Testis (tissue), 2 donors: ENCODE results near the gene PGM2L1.

Source experiments
- CTCF ChIP-seq, 3 experiments: fragments of 450-650 bp in 2 of 3; fragments of 200-600 bp in 1 of 3; sonication (generic) in 1 of 3; IDR thresholded peaks; one replicate each; pipeline ENCODE4 v1.5.1; 2016 to 2019; ENCODE audit warnings: antibody characterized with exemption in 3 of 3, mild to moderate bottlenecking in 2 of 3, moderate library complexity in 1 of 3
- POLR2A ChIP-seq: fragments of 450-650 bp; IDR thresholded peaks from one replicate; pipeline ENCODE4 v1.6.1; 2017; ENCODE audit warnings: antibody characterized with exemption, mild to moderate bottlenecking, moderate library complexity

GRCh38 chr11:74338963-74339362 lies 59.3 kb downstream of the PGM2L1 start:
- TF ChIP-seq CTCF (IDR thresholded peaks at IDR 0.05) (no peak), POLR2A (no peak)
